K562 (cell line): ENCODE measurements around the gene SAMD4A. TPM values are rescaled to one million over a fixed set of nuclear protein-coding genes. Genes with fewer than 3 reads are reported as not detected.

Experiments used
- ATAC-seq: fragments of 200-7000 bp; cut with Tn5 transposase; 3 replicates; pipeline ENCODE4 v1.9.1; 2020; ENCODE audit warnings: moderate library complexity
- BruUV-seq: library from RNA; stranded (reverse); fragments of 400-500 nt; replicated peaks from 2 replicates; lab custom pipeline; 2021; lab: Mats Ljungman, UMichigan
- CTCF ChIA-PET: fragments of 300-600 bp; formaldehyde crosslinking; extraction: SDS; loops from one replicate; lab custom pipeline; 2021; ENCODE audit warnings: low intra/inter-chr PET ratio; lab: Yijun Ruan, JAX
- POLR2A ChIA-PET: fragments of 300-600, 350-650 bp; sonication (Branson Sonifier 250); formaldehyde crosslinking; extraction: SDS; loops from one replicate; lab custom pipeline; 2021; ENCODE audit warnings: antibody characterized with exemption, inconsistent platforms; lab: Yijun Ruan, JAX
- DNase-seq, 4 experiments: peaks; one replicate each; pipeline versions ENCODE4 v3.0.0 to v3.0.0-alpha.2; 2011 to 2018; ENCODE audit warnings: low spot score in 3 of 4, mixed read lengths in 3 of 4; ENCODE audit errors: extremely low read depth in 1 of 4
- FAIRE-seq: peaks from 2 replicates; lab custom pipeline; 2011; peaks lifted over from hg19 to GRCh38; lab: Jason Lieb, UNC
- H2AFZ ChIP-seq: 2 replicates; pipeline ENCODE4 v1.6.0; 2011; ENCODE audit warnings: low read depth, low read length, control low read depth, inconsistent platforms
- H3K27ac ChIP-seq: fragments of 200-600 bp; 3 replicates; pipeline ENCODE4 v1.8.0; 2011; ENCODE audit warnings: low read depth, mild to moderate bottlenecking, control low read depth, inconsistent platforms, low read length, moderate library complexity, mixed read lengths; ENCODE audit errors: extremely low read depth
- H3K27me3 ChIP-seq, 2 experiments: fragments of 300-600 bp in 1 of 2; 2 replicates in 1 of 2; 3 replicates in 1 of 2; pipeline versions ENCODE4 v1.6.0 to v1.8.0; 2011; ENCODE audit warnings: inconsistent platforms in 2 of 2, low read length in 2 of 2, mild to moderate bottlenecking in 1 of 2, mixed read lengths in 1 of 2, moderate library complexity in 1 of 2; ENCODE audit not compliant: control insufficient read depth in 2 of 2, insufficient read depth in 2 of 2
- H3K36me3 ChIP-seq: fragments of 300-600 bp; 3 replicates; pipeline ENCODE4 v1.8.0; 2011; ENCODE audit warnings: mild to moderate bottlenecking, low read length, inconsistent platforms; ENCODE audit not compliant: control insufficient read depth, insufficient read depth
- H3K4me1 ChIP-seq, 2 experiments: fragments of 200-600 bp in 1 of 2; replicated peaks in 1 of 2; 2 replicates in 1 of 2; 3 replicates in 1 of 2; pipeline versions ENCODE4 v1.5.1 to v1.8.0; 2011; ENCODE audit warnings: inconsistent platforms in 2 of 2, low read length in 2 of 2, mild to moderate bottlenecking in 1 of 2, mixed read lengths in 1 of 2, moderate library complexity in 1 of 2; ENCODE audit not compliant: control insufficient read depth in 2 of 2, insufficient read depth in 2 of 2
- H3K4me2 ChIP-seq: 2 replicates; pipeline ENCODE4 v1.6.1; 2011; ENCODE audit warnings: low read length, control low read depth, inconsistent platforms, mixed read lengths; ENCODE audit not compliant: insufficient read depth
- H3K4me3 ChIP-seq: fragments of 200-600 bp; sonication (generic), shearing (Covaris generic); 2 replicates; pipeline ENCODE4 v1.5.1; 2016; ENCODE audit warnings: control low read depth, inconsistent platforms
- H3K79me2 ChIP-seq: fragments of 200-600 bp; 3 replicates; pipeline ENCODE4 v1.8.0; 2011; ENCODE audit warnings: low read length, inconsistent platforms; ENCODE audit not compliant: control insufficient read depth, insufficient read depth
- H3K9ac ChIP-seq, 2 experiments: 2 replicates each; pipeline versions ENCODE4 v1.6.0 to v1.6.1; 2011; ENCODE audit warnings: low read depth in 2 of 2, low read length in 2 of 2, control low read depth in 1 of 2, inconsistent platforms in 1 of 2, mild to moderate bottlenecking in 1 of 2, mixed read lengths in 1 of 2; ENCODE audit not compliant: insufficient read depth in 1 of 2
- H3K9me1 ChIP-seq: one replicate; pipeline ENCODE4 v1.6.0; 2011; ENCODE audit warnings: inconsistent platforms, mild to moderate bottlenecking, low read length, moderate library complexity; ENCODE audit not compliant: control insufficient read depth, insufficient read depth
- H3K9me3 ChIP-seq: replicated peaks from 2 replicates; pipeline ENCODE4 v1.5.1; 2011; ENCODE audit warnings: low read depth, low read length, inconsistent platforms; ENCODE audit not compliant: control insufficient read depth, insufficient read depth
- H4K20me1 ChIP-seq: replicated peaks from 2 replicates; pipeline ENCODE4 v1.6.1; 2011; ENCODE audit warnings: low read length, inconsistent platforms, mixed read lengths; ENCODE audit not compliant: control insufficient read depth, insufficient read depth
- ARID1B ChIP-seq: fragments of 450-650 bp; IDR thresholded peaks from 2 replicates; pipeline ENCODE4 v1.6.1; 2016; ENCODE audit warnings: antibody characterized with exemption, mild to moderate bottlenecking, inconsistent platforms
- CHD4 ChIP-seq: fragments of 200-600 bp; sonication (generic); IDR thresholded peaks from 3 replicates; pipeline ENCODE4 v1.6.1; 2012; ENCODE audit warnings: low read depth, mild to moderate bottlenecking, mixed read lengths, low read length, inconsistent platforms; ENCODE audit not compliant: insufficient read depth, insufficient replicate concordance, poor library complexity, severe bottlenecking
- E4F1 ChIP-seq: fragments of 250-450 bp; sonication (Bioruptor Pico); IDR thresholded peaks from 2 replicates; pipeline ENCODE4 v1.5.0; 2021; ENCODE audit warnings: mild to moderate bottlenecking, borderline replicate concordance
- NUFIP1 ChIP-seq: fragments of 450-650 bp; IDR thresholded peaks from 2 replicates; pipeline ENCODE4 v1.6.1; 2018; ENCODE audit not compliant: partially characterized antibody
- RBM14 ChIP-seq: fragments of 200-400 bp; formaldehyde crosslinking; IDR thresholded peaks from 2 replicates; pipeline ENCODE4 v1.6.1; 2018; ENCODE audit warnings: low read depth, mild to moderate bottlenecking, low read length, moderate library complexity, borderline replicate concordance; ENCODE audit not compliant: insufficient read depth
- RBM25 ChIP-seq: fragments of 200-400 bp; formaldehyde crosslinking; IDR thresholded peaks from 2 replicates; pipeline ENCODE4 v1.6.1; 2018; ENCODE audit warnings: low read length, low read depth, moderate library complexity; ENCODE audit not compliant: severe bottlenecking
- ZNF121 ChIP-seq: sonication (generic); formaldehyde crosslinking; conservative IDR thresholded peaks from 2 replicates; pipeline ENCODE4 v1.8.0; 2022; ENCODE audit warnings: missing genetic modification reagents
- ZNF212 ChIP-seq: fragments of 450-650 bp; formaldehyde crosslinking; IDR thresholded peaks from 2 replicates; pipeline ENCODE4 v1.4.0; 2020; ENCODE audit warnings: mild to moderate bottlenecking
- WGBS: fragments of 100-300 bp; shearing (Covaris generic); methylation state at CpG from one replicate; pipeline ENCODE4 v1.1.6; 2016; ENCODE audit warnings: low coverage, mixed read lengths; ENCODE audit not compliant: insufficient coverage; ENCODE audit errors: missing lambda C conversion rate; 5-methylcytosine and 5-hydroxymethylcytosine counted together
- in situ Hi-C: fragments of 300-500 bp; cut with MboI; formaldehyde crosslinking; loops from 4 replicates; pipeline ENCODE4 v1.15.0; 2018; ENCODE audit warnings: inconsistent platforms, mixed read lengths
- intact Hi-C: fragments of 100-400 bp; cut with micrococcal nuclease; formaldehyde crosslinking; loops from 2 replicates; pipeline ENCODE4 v1.14.2; 2022
- polyA plus RNA-seq, 8 experiments: library from polyadenylated mRNA; depleted of rRNA in 4 of 8; stranded (reverse) in 5 of 8; unstranded in 3 of 8; fragments of >200 nt; fragmentation: Nextera tagmentation in 2 of 8; fragmentation: Illumina TruSeq in 1 of 8; extraction: Ambion mirVana in 2 of 8; extraction: Trizol in 1 of 8; gene quantifications; 2 replicates each; pipeline versions ENCODE4 v1.2.1 to v1.2.3, GENCODE V29; 2011 to 2014; ENCODE audit warnings: inconsistent platforms in 1 of 8, missing spikeins in 1 of 8
- total RNA-seq, 7 experiments: library from RNA; depleted of rRNA in 6 of 7; stranded (reverse); fragments of >200 nt in 6 of 7; fragmentation: Illumina TruSeq in 2 of 7; extraction: Trizol in 2 of 7; gene quantifications; 2 replicates each; pipeline versions ENCODE4 v1.2.1 to v1.2.3, GENCODE V29; 2011 to 2021; ENCODE audit warnings: low replicate concordance in 1 of 7

SAMD4A gene
- total and polyA plus RNA-seq, 9 of the 15 experiments (the other 6 are each of a cell fraction or from before 2014, with no cell fraction given): 0.66 to 6.8 (median 3.3) TPM

GRCh38 chr14:54524410-54524809 is 42.5 kb upstream of the SAMD4A start:
- H3K27ac ChIP-seq: no peak overlapping the region
- ATAC-seq: no peak

More at GRCh38 chr14:54524410-54524809, 42.5 kb upstream of the SAMD4A start:
- H3K4me2 ChIP-seq: no peak overlapping the region
- no peaks in the 10 kb centered on the region for H3K9me1 ChIP-seq
- H3K79me2 ChIP-seq: no peaks in the 10 kb centered on the region
- H3K9me3 ChIP-seq: no peaks in the 10 kb centered on the region
- CTCF ChIA-PET: no interaction called here
- FAIRE-seq: no peak
- in situ Hi-C loops: no loop called here
- TF ChIP-seq RBM25 (peak; percentile 36), E4F1 (CRISPR knock-in tag) (no peak), NUFIP1 (no peak), CHD4 (no peak), ARID1B (no peak), RBM14 (no peak), ZNF121 (CRISPR knock-in tag) (peak; percentile 55), ZNF212 (CRISPR knock-in tag) (no peak)
- TF ChIP-seq, all 486 proteins: peak for 2
- no peaks in the 10 kb centered on the region for H3K4me1 ChIP-seq
- H2AFZ ChIP-seq: no peak overlapping the region
- intact Hi-C loops: no loop called here
- no TSS peak for BruUV-seq
- H3K36me3 ChIP-seq: no peaks in the 10 kb centered on the region
- no peak overlapping the region for H3K9ac ChIP-seq
- WGBS: 58% methylated on average over 4 of the region's 4 CpGs
- no peak overlapping the region for H3K4me3 ChIP-seq
- no peak for DNase-seq
- POLR2A ChIA-PET: no interaction called here
- H4K20me1 ChIP-seq: no peaks in the 10 kb centered on the region
- no peaks in the 10 kb centered on the region for H3K27me3 ChIP-seq
